Measurements from ENCODE around the gene DOCK3.
"Not testable (repeated sequence)": the region's sequence is repeated elsewhere in the genome, so short reads cannot be mapped to it uniquely, and the experiment has no call there.

DOCK3 gene

DNA sequence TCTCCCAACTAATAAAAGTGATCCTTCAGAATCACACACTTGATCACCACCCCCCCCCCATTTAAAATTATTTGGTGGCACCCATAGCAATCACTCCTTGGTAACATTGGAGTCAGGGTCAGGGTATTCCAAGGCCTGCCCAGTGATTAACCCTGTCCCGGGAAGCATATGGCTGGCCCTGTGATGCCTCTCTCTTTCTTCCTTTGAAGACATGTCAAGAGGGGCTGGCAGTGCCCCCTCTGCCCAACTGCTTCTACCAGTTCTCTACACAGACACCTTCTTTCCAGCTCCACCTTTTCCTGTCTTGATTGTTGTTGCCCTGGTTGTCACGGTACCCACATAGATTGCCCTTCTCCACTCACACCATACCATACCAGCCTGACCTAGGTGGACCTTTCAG, 679.4 kb downstream of the DOCK3 start:
- H3K4me3 Mint-ChIP-seq: no peak overlapping the region
- no peaks in the 10 kb centered on the region for H3K9me3 Mint-ChIP-seq
- no peak for ATAC-seq (replicated peaks; ENCODE audit: extremely low read depth, poor library complexity, severe bottlenecking)
- DNase-seq (ENCODE audit: low spot score in 2 of 2): no peak
- H3K27ac Mint-ChIP-seq (ENCODE audit: low read depth): no peak overlapping the region
- H3K27me3 Mint-ChIP-seq: no peaks in the 10 kb centered on the region
- H3K4me1 Mint-ChIP-seq: no peaks in the 10 kb centered on the region
- peaks cover 1% of the 10 kb centered on the region for H3K36me3 Mint-ChIP-seq (ENCODE audit: insufficient read depth)

DNA sequence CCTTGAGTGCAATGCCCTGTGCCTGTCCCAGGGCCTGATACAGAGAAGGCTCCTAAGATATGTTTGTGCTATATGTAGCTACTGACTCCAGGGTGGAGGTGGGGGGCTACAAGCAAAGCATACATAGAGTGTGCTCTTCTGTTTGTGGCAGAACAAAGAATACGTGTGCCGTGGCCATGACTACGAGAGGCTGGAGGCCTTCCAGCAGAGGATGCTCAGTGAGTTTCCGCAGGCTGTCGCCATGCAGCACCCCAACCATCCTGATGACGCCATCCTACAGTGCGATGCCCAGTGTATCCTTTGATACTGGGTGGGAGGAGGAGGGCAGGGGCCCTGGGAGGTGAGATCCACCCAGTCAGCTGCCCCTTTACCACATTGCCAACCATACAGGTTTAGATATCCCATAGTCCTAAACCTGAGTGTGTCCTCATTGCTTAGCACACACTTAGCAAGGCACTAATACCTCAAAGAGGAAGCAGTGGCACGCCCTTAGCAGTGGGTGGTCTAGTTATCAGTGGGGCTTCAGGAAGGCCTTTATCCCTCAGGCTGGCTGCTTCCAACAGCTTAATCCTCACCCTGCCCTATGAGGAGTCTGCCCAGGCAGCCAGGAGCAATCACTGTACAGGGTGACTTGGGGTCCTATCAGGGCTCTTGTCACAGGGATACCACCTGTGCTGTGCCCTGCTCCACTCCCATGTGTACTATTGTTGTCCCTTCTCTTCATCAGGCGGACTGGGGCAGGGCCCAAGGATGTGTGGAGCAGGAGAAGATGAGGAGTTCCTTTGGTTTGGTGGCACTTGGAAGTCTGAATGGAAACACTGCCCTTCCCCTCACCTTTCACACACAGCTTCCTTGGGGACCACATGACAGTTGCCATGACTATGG, 680.2 kb downstream of the DOCK3 start:
- ATAC-seq (replicated peaks; ENCODE audit: extremely low read depth, poor library complexity, severe bottlenecking): no peak
- peaks cover 1% of the 10 kb centered on the region for H3K36me3 Mint-ChIP-seq (ENCODE audit: insufficient read depth)
- H3K27ac Mint-ChIP-seq (ENCODE audit: low read depth): no peak overlapping the region
- H3K27me3 Mint-ChIP-seq: no peaks in the 10 kb centered on the region
- H3K4me1 Mint-ChIP-seq: no peaks in the 10 kb centered on the region
- no peak overlapping the region for H3K4me3 Mint-ChIP-seq
- no peak for DNase-seq (ENCODE audit: low spot score in 2 of 2)
- H3K9me3 Mint-ChIP-seq: no peaks in the 10 kb centered on the region

DNA sequence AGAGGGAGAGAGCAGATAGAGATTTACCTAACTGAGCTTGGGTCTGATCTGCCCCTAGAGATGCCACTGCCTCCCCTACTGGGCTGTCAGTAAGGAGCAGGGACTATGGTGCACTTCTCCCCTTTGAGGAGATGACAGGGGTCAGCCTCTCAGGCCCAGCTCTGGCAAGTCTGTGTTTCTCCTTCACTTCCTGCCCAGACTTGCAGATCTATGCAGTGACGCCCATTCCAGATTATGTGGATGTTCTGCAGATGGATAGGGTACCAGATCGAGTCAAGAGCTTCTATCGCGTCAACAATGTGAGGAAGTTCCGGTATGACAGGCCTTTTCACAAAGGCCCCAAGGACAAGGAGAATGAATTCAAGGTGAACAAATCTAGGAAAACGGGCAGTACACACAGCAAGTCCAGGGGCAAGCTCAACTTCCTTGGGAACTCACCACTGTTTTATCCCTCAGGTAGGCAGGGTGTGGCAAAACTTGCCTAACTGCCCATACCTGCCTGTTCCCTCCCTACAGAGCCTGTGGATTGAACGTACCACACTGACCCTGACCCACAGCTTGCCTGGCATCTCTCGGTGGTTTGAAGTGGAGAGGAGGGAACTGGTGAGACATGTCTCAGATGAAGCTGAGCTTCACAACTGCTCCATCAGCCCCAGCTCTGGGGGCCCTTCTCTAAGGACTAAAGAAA, 681.3 kb downstream of the DOCK3 start:
- ATAC-seq (replicated peaks; ENCODE audit: extremely low read depth, poor library complexity, severe bottlenecking) (no peak), DNase-seq (ENCODE audit: low spot score in 2 of 2) (no peak)
- H3K4me3 Mint-ChIP-seq: no peak overlapping the region
- H3K27me3 Mint-ChIP-seq: no peaks in the 10 kb centered on the region
- H3K27ac Mint-ChIP-seq (ENCODE audit: low read depth): no peak overlapping the region
- no peaks in the 10 kb centered on the region for H3K9me3 Mint-ChIP-seq
- H3K4me1 Mint-ChIP-seq: no peaks in the 10 kb centered on the region
- H3K36me3 Mint-ChIP-seq (ENCODE audit: insufficient read depth): no peaks in the 10 kb centered on the region

DNA sequence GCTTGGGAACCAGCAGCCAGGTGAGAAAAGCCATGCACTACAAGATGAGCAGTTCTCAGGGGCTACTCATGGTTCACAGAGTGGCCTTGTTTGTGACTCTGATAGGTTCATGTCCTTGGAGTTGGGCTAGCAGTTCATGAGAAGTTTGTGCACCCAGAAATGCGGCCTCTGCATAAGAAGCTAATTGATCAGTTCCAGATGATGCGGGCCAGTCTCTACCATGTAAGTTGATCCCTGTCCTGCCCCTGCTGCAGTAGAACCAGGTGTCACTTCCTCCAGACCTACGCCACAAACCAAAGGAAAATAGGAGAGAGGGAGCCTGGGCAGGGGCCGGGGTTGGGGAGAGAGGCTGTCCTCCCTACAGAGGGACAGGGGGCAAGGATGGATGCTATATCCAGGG, 683.1 kb downstream of the DOCK3 start:
- Mint-ChIP-seq H3K36me3 (ENCODE audit: insufficient read depth) (no peaks in the 10 kb centered on the region), H3K4me3 (no peak overlapping the region), H3K4me1 (no peaks in the 10 kb centered on the region), H3K9me3 (no peaks in the 10 kb centered on the region), H3K27me3 (no peaks in the 10 kb centered on the region), H3K27ac (ENCODE audit: low read depth) (no peak overlapping the region)
- DNase-seq (ENCODE audit: low spot score in 2 of 2) (no peak), ATAC-seq (replicated peaks; ENCODE audit: extremely low read depth, poor library complexity, severe bottlenecking) (no peak)

DNA sequence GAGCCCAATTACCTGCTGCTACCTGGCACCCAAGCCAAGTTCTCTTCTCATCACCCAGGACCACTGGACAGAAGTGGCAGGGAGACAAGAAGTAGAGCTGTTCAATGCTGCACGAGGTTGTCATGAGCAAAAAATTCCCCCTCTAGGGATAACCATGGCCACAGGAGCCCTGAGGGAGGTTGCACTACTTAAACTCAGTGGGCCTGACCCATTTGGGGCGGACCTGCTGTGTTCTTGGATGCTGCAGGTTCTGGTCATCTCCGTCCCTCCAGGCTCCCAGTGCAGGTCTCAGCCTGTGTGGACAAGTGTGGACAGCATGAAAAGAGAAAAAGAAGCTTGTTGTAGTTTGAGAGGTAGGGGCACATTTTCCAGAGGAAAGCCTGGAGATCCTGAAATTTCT, 684.3 kb downstream of the DOCK3 start:
- no peaks in the 10 kb centered on the region for H3K36me3 Mint-ChIP-seq (ENCODE audit: insufficient read depth)

DNA sequence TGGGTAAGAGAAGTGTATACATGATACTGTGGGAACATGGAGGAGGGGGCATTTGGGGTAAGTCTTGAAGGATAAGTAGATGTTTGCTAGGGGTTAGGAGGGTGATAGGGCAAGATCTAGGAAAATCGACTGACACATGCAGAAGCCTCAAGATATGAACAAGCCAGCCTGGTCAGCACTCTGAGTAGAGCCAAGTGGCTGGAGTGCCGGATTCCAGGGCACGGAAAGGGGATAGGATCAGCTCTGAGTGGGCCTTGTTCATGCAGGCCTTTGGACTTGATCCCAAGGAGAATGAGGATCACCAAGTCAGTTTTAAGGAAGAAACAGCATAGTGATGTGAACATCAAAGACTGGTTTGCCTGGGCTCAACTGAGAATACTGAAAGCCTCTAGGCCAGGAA, 686.1 kb downstream of the DOCK3 start:
- Mint-ChIP-seq H3K9me3 (no peaks in the 10 kb centered on the region), H3K4me1 (no peaks in the 10 kb centered on the region), H3K4me3 (no peak overlapping the region), H3K36me3 (ENCODE audit: insufficient read depth) (peaks cover under 1% of the 10 kb centered on the region), H3K27ac (ENCODE audit: low read depth) (no peak overlapping the region), H3K27me3 (no peaks in the 10 kb centered on the region)
- ATAC-seq (replicated peaks; ENCODE audit: extremely low read depth, poor library complexity, severe bottlenecking): no peak
- DNase-seq (ENCODE audit: low spot score in 2 of 2): no peak

More for the DNA sequence above, 684.3 kb downstream of the DOCK3 start:
- H3K9me3 Mint-ChIP-seq: no peaks in the 10 kb centered on the region
- H3K27me3 Mint-ChIP-seq: no peaks in the 10 kb centered on the region
- no peak for ATAC-seq (replicated peaks; ENCODE audit: extremely low read depth, poor library complexity, severe bottlenecking)
- H3K27ac Mint-ChIP-seq (ENCODE audit: low read depth): no peak overlapping the region
- no peak overlapping the region for H3K4me3 Mint-ChIP-seq
- H3K4me1 Mint-ChIP-seq: no peaks in the 10 kb centered on the region
- DNase-seq (ENCODE audit: low spot score in 2 of 2): no peak

DNA sequence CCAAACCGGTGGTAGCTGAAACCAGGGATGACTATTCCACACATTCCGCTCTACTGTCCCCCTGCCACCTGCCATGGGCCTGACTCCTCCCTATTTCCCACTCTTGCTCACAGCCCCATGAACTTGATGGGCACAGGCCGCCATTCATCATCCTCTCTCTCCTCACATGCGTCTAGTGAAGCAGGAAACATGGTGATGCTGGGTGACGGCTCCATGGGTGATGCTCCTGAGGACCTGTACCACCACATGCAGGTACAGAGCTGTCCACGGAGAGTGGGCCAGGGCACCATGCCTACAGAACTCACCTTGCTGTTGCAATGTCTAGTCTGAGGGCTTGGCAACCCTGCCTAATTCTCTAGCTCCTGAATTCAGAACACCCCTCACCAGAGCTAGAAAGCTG, 687.0 kb downstream of the DOCK3 start:
- H3K4me1 Mint-ChIP-seq: no peaks in the 10 kb centered on the region
- DNase-seq (ENCODE audit: low spot score in 2 of 2) (no peak), ATAC-seq (replicated peaks; ENCODE audit: extremely low read depth, poor library complexity, severe bottlenecking) (no peak)
- peaks cover 1% of the 10 kb centered on the region for H3K36me3 Mint-ChIP-seq (ENCODE audit: insufficient read depth)
- no peaks in the 10 kb centered on the region for H3K9me3 Mint-ChIP-seq
- peaks cover 6% of the 10 kb centered on the region for H3K27me3 Mint-ChIP-seq
- H3K4me3 Mint-ChIP-seq: no peak overlapping the region
- no peak overlapping the region for H3K27ac Mint-ChIP-seq (ENCODE audit: low read depth)

DNA sequence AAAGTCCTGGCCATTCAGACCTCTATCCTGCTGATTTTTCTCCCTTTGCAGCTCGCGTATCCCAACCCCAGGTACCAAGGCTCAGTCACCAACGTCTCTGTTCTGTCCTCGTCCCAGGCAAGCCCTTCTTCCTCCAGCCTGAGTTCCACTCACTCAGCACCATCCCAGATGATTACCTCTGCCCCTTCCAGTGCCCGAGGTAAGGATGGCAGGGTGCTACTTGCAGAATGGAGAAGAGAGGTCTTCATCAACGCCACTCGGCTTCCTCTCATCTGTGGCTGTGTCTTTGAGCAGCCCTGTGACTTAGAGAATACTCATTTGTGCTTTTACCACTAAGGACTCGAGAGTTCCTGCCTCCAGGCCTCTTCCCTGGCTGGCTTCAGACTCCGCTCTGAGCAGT, 687.7 kb downstream of the DOCK3 start:
- no peak overlapping the region for H3K4me3 Mint-ChIP-seq
- no peak for DNase-seq (ENCODE audit: low spot score in 2 of 2)
- H3K4me1 Mint-ChIP-seq: no peaks in the 10 kb centered on the region
- ATAC-seq (replicated peaks; ENCODE audit: extremely low read depth, poor library complexity, severe bottlenecking): no peak
- peaks cover 13% of the 10 kb centered on the region for H3K27me3 Mint-ChIP-seq
- peaks cover 1% of the 10 kb centered on the region for H3K36me3 Mint-ChIP-seq (ENCODE audit: insufficient read depth)
- no peaks in the 10 kb centered on the region for H3K9me3 Mint-ChIP-seq
- H3K27ac Mint-ChIP-seq (ENCODE audit: low read depth): no peak overlapping the region

DNA sequence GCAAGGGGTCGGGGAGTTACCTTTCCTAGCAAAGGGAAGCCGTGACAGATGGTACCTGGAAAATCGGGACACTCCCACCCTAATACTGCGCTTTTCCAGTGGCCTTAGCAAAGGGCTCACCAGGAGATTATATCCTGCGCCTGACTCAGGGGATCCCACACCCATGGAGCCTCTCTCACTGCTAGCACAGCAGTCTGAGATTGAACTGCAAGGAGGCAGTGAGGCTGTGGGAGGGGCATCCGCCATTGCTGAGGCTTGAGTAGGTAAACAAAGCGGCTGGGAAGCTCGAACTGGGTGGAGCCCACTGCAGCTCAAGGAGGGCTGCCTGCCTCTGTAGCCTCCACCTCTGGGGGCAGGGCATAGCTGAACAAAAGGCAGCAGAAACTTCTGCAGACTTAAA, 693.5 kb downstream of the DOCK3 start:
- not testable (repeated sequence) for H3K27ac Mint-ChIP-seq (ENCODE audit: low read depth); H3K4me1 Mint-ChIP-seq; H3K4me3 Mint-ChIP-seq; ATAC-seq (replicated peaks; ENCODE audit: extremely low read depth, poor library complexity, severe bottlenecking); H3K36me3 Mint-ChIP-seq (ENCODE audit: insufficient read depth); DNase-seq (ENCODE audit: low spot score in 2 of 2); H3K9me3 Mint-ChIP-seq
- H3K27me3 Mint-ChIP-seq: peaks cover 18% of the 10 kb centered on the region

DNA sequence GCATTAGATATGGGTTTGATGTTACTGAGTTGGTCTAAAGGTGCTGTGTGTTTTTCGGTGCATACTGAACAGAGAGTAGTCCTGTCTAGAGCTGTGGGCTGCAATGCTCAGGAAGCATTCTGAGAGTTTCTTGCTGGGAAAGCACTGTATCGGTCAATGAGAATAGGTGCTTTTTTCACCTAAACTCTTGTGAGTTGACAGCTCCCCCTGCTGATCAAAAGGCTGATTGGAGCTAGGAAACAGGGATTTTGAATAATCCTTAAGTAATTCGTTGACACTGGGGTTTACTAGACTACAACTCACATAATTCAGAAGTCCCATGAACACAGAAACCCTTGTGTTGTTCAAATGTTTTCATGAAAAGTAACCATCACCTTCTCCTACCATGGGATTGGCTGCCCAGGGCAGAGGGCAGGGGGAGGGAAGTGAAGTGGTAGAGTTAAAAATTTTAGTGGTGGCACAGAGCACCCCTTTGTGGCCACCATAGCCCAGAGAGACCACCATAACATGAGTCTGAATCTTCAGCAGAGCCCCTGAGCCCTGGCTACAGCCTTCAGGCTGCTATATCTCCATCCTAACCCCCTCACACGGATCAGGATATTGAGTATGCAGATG, 697.3 kb downstream of the DOCK3 start:
- H3K9me3 Mint-ChIP-seq: no peaks in the 10 kb centered on the region
- H3K4me1 Mint-ChIP-seq: no peaks in the 10 kb centered on the region
- H3K27me3 Mint-ChIP-seq: peaks cover 9% of the 10 kb centered on the region
- H3K36me3 Mint-ChIP-seq (ENCODE audit: insufficient read depth): peaks cover 3% of the 10 kb centered on the region
- ATAC-seq (replicated peaks; ENCODE audit: extremely low read depth, poor library complexity, severe bottlenecking): no peak
- DNase-seq (ENCODE audit: low spot score in 2 of 2): peak in 1 of 2 donors; percentile 31
- H3K4me3 Mint-ChIP-seq: no peak overlapping the region
- no peak overlapping the region for H3K27ac Mint-ChIP-seq (ENCODE audit: low read depth)

DNA sequence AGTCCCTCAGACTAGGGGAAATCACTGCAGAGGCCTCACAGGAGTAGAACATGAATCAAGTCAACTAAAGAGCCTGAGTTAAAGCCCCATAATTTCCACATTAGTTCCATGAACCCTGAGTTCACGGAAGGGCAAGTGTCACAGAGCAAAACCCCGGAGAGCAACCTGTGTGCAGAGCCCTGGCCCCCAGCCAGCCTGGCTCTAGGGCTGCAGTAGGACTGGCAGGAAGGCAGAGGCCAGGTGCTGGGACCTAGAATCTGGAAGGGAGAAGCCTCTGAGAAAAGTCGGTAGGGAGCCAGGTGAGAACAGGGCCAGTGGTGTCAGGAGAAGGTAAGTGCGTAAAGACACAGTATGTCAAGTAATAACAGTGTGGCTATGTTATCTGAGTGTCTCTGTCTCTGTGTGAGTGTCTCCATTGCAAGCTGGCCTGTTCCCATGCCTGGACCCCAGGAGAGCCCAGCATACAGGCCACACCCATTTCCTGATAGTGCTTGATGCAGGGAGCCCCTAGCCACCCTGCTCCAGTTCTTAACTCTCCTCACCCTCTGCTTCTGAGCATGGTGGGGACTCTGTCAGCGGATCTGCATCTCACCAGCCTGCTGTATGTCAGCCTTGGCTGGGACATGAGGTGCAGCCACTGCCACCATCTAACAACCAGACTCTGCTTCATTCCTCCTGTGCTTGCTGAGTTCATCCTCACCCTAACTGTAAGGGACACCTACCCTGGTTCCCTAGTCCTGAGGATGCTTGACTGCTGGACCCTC, 699.1 kb downstream of the DOCK3 start:
- ATAC-seq (replicated peaks; ENCODE audit: extremely low read depth, poor library complexity, severe bottlenecking) (no peak), DNase-seq (ENCODE audit: low spot score in 2 of 2) (no peak)
- no peaks in the 10 kb centered on the region for H3K9me3 Mint-ChIP-seq
- peaks cover under 1% of the 10 kb centered on the region for H3K4me1 Mint-ChIP-seq
- peaks cover 4% of the 10 kb centered on the region for H3K36me3 Mint-ChIP-seq (ENCODE audit: insufficient read depth)
- no peak overlapping the region for H3K4me3 Mint-ChIP-seq
- no peak overlapping the region for H3K27ac Mint-ChIP-seq (ENCODE audit: low read depth)
- H3K27me3 Mint-ChIP-seq: no peaks in the 10 kb centered on the region

DNA sequence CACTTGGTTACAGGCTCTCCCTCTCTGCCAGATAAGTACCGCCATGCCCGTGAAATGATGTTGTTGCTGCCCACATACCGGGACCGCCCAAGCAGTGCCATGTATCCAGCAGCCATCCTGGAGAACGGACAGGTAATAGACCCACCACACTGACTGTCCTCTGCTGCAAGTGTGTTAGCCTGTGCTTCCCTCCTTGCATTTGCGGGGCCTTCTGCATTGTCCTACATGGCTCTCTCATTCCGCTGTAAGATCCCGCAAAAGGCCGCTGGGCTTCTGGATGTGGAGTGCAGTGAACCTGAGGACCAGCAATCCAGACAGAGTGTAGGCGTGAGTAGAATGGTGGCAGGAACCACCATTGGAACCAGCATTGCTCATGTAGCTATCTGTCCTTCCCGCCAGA, 699.7 kb downstream of the DOCK3 start:
- no peak overlapping the region for H3K27ac Mint-ChIP-seq (ENCODE audit: low read depth)
- no peak for ATAC-seq (replicated peaks; ENCODE audit: extremely low read depth, poor library complexity, severe bottlenecking)

More for the DNA sequence above, 699.7 kb downstream of the DOCK3 start:
- Mint-ChIP-seq H3K4me3 (no peak overlapping the region), H3K27me3 (no peaks in the 10 kb centered on the region), H3K4me1 (peaks cover 5% of the 10 kb centered on the region), H3K36me3 (ENCODE audit: insufficient read depth) (peaks cover 4% of the 10 kb centered on the region), H3K9me3 (no peaks in the 10 kb centered on the region)
- DNase-seq (ENCODE audit: low spot score in 2 of 2): no peak
